ENCODE data around the gene SMO.

DNA sequence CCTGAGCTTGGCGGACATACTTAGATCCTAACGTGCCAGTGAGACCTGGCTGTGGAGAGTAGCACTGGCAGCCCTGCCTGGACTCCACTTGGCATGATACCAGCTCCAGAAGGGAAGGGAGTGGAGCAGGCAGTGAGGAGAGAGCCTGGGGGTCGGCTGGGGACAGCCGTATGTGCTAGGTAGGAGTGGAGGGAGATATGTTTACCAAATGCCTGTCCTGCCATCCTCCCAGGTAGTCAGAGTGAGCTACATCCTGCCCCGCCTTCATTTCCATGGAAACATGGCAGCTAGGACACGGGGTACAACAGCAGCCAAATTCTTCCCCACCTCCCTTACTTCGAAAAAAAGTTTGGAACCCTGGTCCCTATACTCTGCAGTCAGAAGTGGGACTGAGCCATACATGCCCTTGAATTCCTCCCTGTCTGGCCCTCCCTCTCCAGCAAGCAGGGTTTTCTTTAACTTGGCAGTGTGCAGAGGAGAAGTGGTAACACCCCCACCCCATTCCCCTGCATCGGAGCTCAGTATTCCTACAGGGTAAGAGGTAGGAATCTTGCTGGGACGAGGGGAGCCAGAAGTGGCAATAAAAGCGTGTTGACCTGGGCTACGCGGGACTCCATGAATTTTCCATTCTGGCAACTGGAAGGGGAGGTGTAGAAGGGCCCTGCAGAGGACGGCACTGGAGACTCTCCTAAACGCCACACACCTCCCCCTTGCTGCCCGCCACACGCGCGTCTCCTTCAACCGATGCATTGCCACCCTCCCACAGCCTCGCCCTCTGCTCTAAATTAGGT, 20.0 kb upstream of the SMO start:
- TF ChIP-seq POLR2A (IDR thresholded peaks at IDR 0.05) = no peak
- no peak for TF ChIP-seq CTCF (IDR thresholded peaks at IDR 0.05)
